ENCODE results near the gene CALHM1.
"Not testable (repeated sequence)": the region's sequence is repeated elsewhere in the genome, so short reads cannot be mapped to it uniquely, and the experiment has no call there.

Gene CALHM1

DNA sequence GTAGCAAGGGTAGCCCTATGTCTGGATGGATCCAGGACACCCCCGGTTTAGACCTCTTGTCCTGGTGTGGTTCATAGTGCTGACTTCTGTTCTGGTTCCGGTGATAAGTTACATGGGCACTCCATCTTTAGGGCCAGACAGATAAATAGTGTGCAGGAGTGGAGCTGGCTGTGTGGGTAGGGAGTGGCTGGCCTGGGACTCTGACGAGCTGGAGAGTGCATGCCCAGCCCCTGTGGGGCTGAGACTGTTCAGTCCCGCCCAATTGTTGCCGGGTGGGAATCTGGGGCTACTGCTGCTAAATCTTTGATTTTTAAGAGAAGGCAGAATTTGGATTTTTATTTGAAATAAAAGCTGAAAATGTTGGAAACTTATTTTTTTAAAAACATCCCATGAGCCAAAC is 35.0 kb downstream of the CALHM1 start:
- no peak for DNase-seq
- H3K9me3 ChIP-seq: no peaks in the 10 kb centered on the region
- TF ChIP-seq, protein P1, sequence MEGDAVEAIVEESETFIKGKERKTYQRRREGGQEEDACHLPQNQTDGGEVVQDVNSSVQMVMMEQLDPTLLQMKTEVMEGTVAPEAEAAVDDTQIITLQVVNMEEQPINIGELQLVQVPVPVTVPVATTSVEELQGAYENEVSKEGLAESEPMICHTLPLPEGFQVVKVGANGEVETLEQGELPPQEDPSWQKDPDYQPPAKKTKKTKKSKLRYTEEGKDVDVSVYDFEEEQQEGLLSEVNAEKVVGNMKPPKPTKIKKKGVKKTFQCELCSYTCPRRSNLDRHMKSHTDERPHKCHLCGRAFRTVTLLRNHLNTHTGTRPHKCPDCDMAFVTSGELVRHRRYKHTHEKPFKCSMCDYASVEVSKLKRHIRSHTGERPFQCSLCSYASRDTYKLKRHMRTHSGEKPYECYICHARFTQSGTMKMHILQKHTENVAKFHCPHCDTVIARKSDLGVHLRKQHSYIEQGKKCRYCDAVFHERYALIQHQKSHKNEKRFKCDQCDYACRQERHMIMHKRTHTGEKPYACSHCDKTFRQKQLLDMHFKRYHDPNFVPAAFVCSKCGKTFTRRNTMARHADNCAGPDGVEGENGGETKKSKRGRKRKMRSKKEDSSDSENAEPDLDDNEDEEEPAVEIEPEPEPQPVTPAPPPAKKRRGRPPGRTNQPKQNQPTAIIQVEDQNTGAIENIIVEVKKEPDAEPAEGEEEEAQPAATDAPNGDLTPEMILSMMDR (IDR thresholded peaks at IDR 0.05; ENCODE audit: low read depth, low read length): no peak
- no peak overlapping the region for H3K4me3 ChIP-seq (ENCODE audit: low read depth, low read length)
- H3K4me1 ChIP-seq: no peaks in the 10 kb centered on the region
- H3K27me3 ChIP-seq: no peaks in the 10 kb centered on the region
- peaks cover 83% of the 10 kb centered on the region for H3K36me3 ChIP-seq

DNA sequence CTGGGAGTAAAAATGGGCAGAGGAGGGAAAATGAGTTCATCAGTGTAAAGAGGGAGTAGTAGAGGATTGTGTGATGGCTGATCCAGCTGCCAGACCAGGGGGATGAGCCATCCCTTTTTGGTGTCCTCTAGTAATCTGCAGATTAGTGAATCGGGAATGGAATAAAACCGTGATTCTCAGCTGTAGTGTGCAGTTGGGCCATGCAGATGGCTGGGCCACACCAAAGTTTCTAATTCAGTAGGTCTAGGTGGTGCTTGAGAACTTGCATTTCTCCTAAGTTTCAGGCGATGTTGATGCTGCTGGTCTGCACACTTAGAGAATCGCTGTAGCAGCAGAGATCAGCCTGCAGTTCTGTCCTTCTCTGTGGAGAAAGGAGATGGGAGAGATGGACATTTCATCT is 39.6 kb downstream of the CALHM1 start:
- H3K4me1 ChIP-seq: no peaks in the 10 kb centered on the region
- DNase-seq: no peak
- TF ChIP-seq, protein P1 (IDR thresholded peaks at IDR 0.05; ENCODE audit: low read depth, low read length): no peak
- H3K9me3 ChIP-seq: no peaks in the 10 kb centered on the region
- H3K36me3 ChIP-seq: peaks cover 87% of the 10 kb centered on the region
- H3K4me3 ChIP-seq (ENCODE audit: low read depth, low read length): no peak overlapping the region
- H3K27me3 ChIP-seq: no peaks in the 10 kb centered on the region

DNA sequence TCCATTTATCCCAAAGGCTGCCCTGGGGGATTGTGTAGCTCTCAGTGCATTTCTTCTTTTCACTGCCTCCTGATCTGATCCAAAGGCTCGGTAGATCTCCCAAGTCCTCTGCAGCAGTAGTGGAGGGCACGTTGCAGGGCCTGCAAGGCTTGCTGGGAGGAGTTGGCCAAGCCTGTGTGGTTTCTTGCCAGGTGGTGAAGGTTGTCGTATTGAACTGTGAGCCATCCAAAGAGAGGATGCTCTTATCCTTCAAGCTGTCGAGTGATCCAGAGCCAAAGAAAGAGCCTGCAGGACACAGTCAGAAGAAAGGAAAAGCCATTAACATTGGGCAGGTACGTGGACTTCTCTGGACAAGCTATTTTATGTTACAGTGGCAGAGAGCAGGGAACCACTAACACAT is 41.1 kb downstream of the CALHM1 start:
- H3K27me3 ChIP-seq: no peaks in the 10 kb centered on the region
- TF ChIP-seq, protein P1 (IDR thresholded peaks at IDR 0.05; ENCODE audit: low read depth, low read length): no peak
- H3K9me3 ChIP-seq: no peaks in the 10 kb centered on the region
- DNase-seq: no peak
- H3K4me1 ChIP-seq: no peaks in the 10 kb centered on the region
- H3K36me3 ChIP-seq: peaks cover 87% of the 10 kb centered on the region
- H3K4me3 ChIP-seq (ENCODE audit: low read depth, low read length): no peak overlapping the region

DNA sequence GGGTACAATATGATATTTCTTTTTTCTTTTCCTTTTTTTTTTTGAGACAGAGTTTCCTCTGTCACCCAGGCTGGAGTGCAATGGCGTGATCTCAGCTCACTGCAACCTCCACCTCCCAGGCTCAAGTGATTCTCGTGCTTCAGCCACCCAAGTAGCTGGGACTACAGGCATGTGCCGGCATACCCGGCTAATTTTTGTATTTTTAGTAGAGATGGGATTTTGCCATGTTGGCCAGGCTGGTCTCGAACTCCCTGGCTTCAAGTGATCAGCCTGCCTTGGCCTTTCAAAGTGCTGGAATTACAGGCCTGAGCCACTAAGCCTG is 41.6 kb downstream of the CALHM1 start:
- not testable (repeated sequence) for H3K9me3 ChIP-seq, H3K27me3 ChIP-seq
- H3K36me3 ChIP-seq: peaks cover 85% of the 10 kb centered on the region

DNA sequence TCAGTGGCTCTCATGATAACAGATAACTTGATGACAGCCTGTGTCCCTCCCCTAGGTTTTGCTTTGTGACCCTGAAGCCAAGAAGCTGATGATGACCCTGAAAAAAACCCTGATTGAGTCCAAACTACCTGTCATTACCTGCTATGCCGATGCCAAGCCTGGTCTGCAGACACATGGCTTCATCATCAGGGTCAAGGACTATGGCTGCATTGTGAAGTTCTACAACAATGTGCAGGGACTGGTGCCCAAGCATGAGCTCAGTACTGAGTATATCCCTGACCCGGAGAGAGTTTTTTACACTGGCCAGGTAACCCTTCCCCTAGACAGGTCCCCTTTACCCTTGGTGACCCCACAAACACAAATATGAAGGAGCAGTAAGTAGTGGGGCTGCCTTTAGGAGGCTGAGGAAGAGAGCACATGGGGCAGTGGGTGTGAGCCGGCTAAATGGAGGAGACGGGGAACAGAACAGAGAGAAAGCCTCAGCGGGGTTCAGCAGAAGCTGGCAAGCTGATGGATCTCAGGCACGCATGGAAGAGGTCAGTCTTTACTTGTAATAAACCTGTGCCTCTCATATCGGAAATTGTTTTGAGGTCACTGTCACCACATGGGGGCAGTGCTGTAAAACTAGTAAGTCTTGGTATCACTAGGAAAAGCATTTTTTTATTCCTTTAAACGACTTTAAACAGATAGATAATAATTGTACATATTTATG is 42.1 kb downstream of the CALHM1 start:
- TF ChIP-seq, protein P1 (IDR thresholded peaks at IDR 0.05; ENCODE audit: low read depth, low read length): peak; percentile 58
- DNase-seq: peak; percentile 65
- no peaks in the 10 kb centered on the region for H3K4me1 ChIP-seq
- H3K36me3 ChIP-seq: peaks cover 87% of the 10 kb centered on the region
- no peaks in the 10 kb centered on the region for H3K27me3 ChIP-seq
- no peak overlapping the region for H3K4me3 ChIP-seq (ENCODE audit: low read depth, low read length)
- H3K9me3 ChIP-seq: no peaks in the 10 kb centered on the region

More for the DNA sequence above, 41.6 kb downstream of the CALHM1 start:
- not testable (repeated sequence) for H3K4me1 ChIP-seq; DNase-seq; H3K4me3 ChIP-seq (ENCODE audit: low read depth, low read length)

DNA sequence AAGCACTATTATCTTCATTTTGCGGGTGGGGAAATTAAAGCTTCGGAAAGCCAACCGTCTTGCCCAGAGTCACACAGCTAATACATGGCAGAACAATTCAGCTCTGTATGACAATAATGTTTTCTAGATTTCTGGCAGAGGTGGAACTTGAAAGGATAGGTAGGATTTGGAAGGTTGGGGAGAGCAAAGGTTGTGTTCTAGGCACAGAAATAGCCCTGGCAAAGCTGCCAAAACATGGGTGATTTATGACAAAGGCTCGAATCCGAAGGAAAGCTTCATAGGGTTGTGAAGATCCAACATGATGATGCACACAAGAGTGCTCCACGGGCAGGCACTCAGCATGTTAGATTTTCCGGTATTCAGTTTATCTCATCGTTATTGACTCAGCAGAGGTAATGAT is 43.1 kb downstream of the CALHM1 start:
- Histone ChIP-seq H3K27me3 (no peaks in the 10 kb centered on the region), H3K4me3 (ENCODE audit: low read depth, low read length) (no peak overlapping the region), H3K4me1 (no peaks in the 10 kb centered on the region), H3K9me3 (no peaks in the 10 kb centered on the region), H3K36me3 (peaks cover 89% of the 10 kb centered on the region)
- no peak for DNase-seq
- TF ChIP-seq, protein P1 (IDR thresholded peaks at IDR 0.05; ENCODE audit: low read depth, low read length): no peak

Data from BE2C (cell line).